ENCODE data around the gene CD2AP.

- TF ChIP-seq CTCF (IDR thresholded peaks at IDR 0.05; ENCODE audit: insufficient read depth, low read length, poor library complexity, severe bottlenecking) (no peak), EZH2phosphoT487 (conservative IDR thresholded peaks at IDR 0.05; ENCODE audit: low read length) (no peak)
Observed at GRCh38 chr6:47648031-47648430, 170.4 kb downstream of the CD2AP start.
